K562 (cell line): ENCODE results near the gene YPEL1. TPM values are rescaled to one million over a fixed set of nuclear protein-coding genes. Genes with fewer than 3 reads are reported as not detected.

Source experiments
- CBX5 ChIP-seq: IDR thresholded peaks from 2 replicates; pipeline ENCODE4 v1.6.1; 2014; ENCODE audit warnings: low read depth, borderline replicate concordance
- CEBPB ChIP-seq: fragments of 450-650 bp; IDR thresholded peaks from 2 replicates; pipeline ENCODE4 v1.6.1; 2016; ENCODE audit warnings: missing genetic modification characterization, missing compliant biosample characterization
- EP300 ChIP-seq: IDR thresholded peaks from 2 replicates; pipeline ENCODE4 v1.6.1; 2012; ENCODE audit warnings: low read length, improper control_type of control experiment
- JUND ChIP-seq, 2 experiments: IDR thresholded peaks; 2 replicates in 1 of 2; 3 replicates in 1 of 2; pipeline ENCODE4 v1.6.1; 2011; ENCODE audit warnings: borderline replicate concordance in 2 of 2, low read depth in 2 of 2, low read length in 2 of 2, improper control_type of control experiment in 1 of 2, missing biosample characterization in 1 of 2, missing genetic modification characterization in 1 of 2, missing genetic modification reagents in 1 of 2
- MYC ChIP-seq, 2 experiments: fragments of 250-450 bp in 1 of 2; sonication (Bioruptor Pico) in 1 of 2; IDR thresholded peaks; 2 replicates each; pipeline versions ENCODE4 v1.5.1 to v1.6.1; 2012 to 2021; ENCODE audit warnings: low read depth in 2 of 2, borderline replicate concordance in 1 of 2, improper control_type of control experiment in 1 of 2, low read length in 1 of 2, mild to moderate bottlenecking in 1 of 2, moderate library complexity in 1 of 2
- RBBP5 ChIP-seq: fragments of 200-600 bp; sonication (generic); IDR thresholded peaks from 2 replicates; pipeline ENCODE4 v1.6.1; 2012; ENCODE audit warnings: borderline replicate concordance, mild to moderate bottlenecking, low read length, control low read depth, inconsistent platforms; ENCODE audit not compliant: insufficient read depth, poor library complexity, severe bottlenecking
- SNIP1 ChIP-seq: fragments of 450-650 bp; IDR thresholded peaks from 2 replicates; pipeline ENCODE4 v1.7.1; 2017; ENCODE audit warnings: low read depth, mild to moderate bottlenecking
- SPI1 ChIP-seq: IDR thresholded peaks from 2 replicates; pipeline ENCODE4 v1.6.1; 2011; ENCODE audit warnings: low read depth, low read length, control low read depth, borderline replicate concordance
- SREBF1 ChIP-seq: fragments of 150-350 bp; IDR thresholded peaks from 2 replicates; pipeline ENCODE4 v1.6.1; 2014; ENCODE audit warnings: antibody characterized with exemption, low read depth, low read length, borderline replicate concordance
- ZBTB8A ChIP-seq: fragments of 450-650 bp; IDR thresholded peaks from 2 replicates; pipeline ENCODE4 v1.6.1; 2018; ENCODE audit warnings: mild to moderate bottlenecking, moderate library complexity; ENCODE audit not compliant: partially characterized antibody
- ZNF134 ChIP-seq: fragments of 250-450 bp; sonication (Bioruptor Pico); conservative IDR thresholded peaks from 2 replicates; pipeline ENCODE4 v1.4.0; 2020
- ZNF140 ChIP-seq: fragments of 250-450 bp; sonication (Bioruptor Pico); IDR thresholded peaks from 2 replicates; pipeline ENCODE4 v1.8.0; 2021; ENCODE audit warnings: moderate library complexity, mild to moderate bottlenecking, inconsistent platforms
- ZNF76 ChIP-seq: fragments of 250-450 bp; sonication (Bioruptor Pico); IDR thresholded peaks from 2 replicates; pipeline ENCODE4 v1.4.0; 2020; ENCODE audit warnings: mild to moderate bottlenecking, moderate library complexity, borderline replicate concordance
- polyA plus RNA-seq, 8 experiments: library from polyadenylated mRNA; depleted of rRNA in 4 of 8; stranded (reverse) in 5 of 8; unstranded in 3 of 8; fragments of >200 nt; fragmentation: Nextera tagmentation in 2 of 8; fragmentation: Illumina TruSeq in 1 of 8; extraction: Ambion mirVana in 2 of 8; extraction: Trizol in 1 of 8; gene quantifications; 2 replicates each; pipeline versions ENCODE4 v1.2.1 to v1.2.3, GENCODE V29; 2011 to 2014; ENCODE audit warnings: inconsistent platforms in 1 of 8, missing spikeins in 1 of 8
- total RNA-seq, 7 experiments: library from RNA; depleted of rRNA in 6 of 7; stranded (reverse); fragments of >200 nt in 6 of 7; fragmentation: Illumina TruSeq in 2 of 7; extraction: Trizol in 2 of 7; gene quantifications; 2 replicates each; pipeline versions ENCODE4 v1.2.1 to v1.2.3, GENCODE V29; 2011 to 2021; ENCODE audit warnings: low replicate concordance in 1 of 7
- TF ChIP-seq, protein P1 (sequence below): sonication (generic); formaldehyde crosslinking; IDR thresholded peaks from 2 replicates; pipeline ENCODE4 v1.8.1; 2023; ENCODE audit warnings: mild to moderate bottlenecking, missing genetic modification reagents
- TF ChIP-seq, protein P2 (sequence below), 2 experiments: fragments of 150-350 bp in 1 of 2; IDR thresholded peaks; 2 replicates each; pipeline ENCODE4 v1.6.1; 2012 to 2016; ENCODE audit warnings: low read depth in 2 of 2, low read length in 2 of 2, mild to moderate bottlenecking in 1 of 2, moderate library complexity in 1 of 2
- TF ChIP-seq, protein P3 (sequence below): IDR thresholded peaks from 2 replicates; pipeline ENCODE4 v1.6.1; 2011; ENCODE audit not compliant: insufficient read length; ENCODE audit errors: extremely low read depth
- TF ChIP-seq, protein P4 (sequence below), 2 experiments: fragments of 450-650 bp; IDR thresholded peaks; 2 replicates each; pipeline ENCODE4 v1.6.1; 2016

YPEL1 gene
- total and polyA plus RNA-seq, 9 of the 15 experiments (the other 6 are each of a cell fraction or from before 2014, with no cell fraction given) = 0.07 to 2.2 (median 0.46) TPM

DNA sequence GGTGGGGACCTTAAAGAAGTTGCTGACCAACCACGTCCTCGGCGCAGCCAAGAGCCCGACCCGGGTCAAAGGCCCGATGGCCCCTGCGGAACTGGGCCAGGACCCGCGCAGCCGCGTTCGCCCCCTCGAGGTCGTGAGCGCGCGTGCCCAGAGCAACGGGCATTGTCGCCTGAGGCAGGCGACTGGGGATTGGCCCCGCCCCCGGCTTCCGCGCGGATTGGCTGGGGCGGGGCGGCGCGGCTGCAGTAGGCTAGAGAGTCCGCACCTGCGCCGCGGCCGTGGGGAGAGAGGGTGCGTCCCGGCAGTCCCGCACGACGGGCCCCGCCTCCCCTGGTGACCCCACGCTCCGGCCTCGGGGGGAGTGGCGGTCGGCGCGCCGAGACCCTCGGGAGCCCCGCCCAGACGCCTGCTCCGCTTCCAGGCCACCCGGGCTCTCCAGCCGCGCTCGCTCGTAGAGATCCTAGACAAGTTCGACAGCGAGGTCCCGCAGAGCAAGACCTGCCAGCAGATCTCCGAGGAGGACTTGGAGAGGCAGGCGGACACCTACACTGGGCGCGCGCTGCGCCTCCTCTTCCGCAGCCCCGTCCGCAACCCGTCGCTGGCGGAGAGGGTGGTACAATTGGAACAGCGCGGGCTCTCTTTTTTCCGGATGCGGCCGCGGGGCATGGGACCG lies 78.1 kb downstream of the YPEL1 start (continued):
- TF ChIP-seq, protein P1, sequence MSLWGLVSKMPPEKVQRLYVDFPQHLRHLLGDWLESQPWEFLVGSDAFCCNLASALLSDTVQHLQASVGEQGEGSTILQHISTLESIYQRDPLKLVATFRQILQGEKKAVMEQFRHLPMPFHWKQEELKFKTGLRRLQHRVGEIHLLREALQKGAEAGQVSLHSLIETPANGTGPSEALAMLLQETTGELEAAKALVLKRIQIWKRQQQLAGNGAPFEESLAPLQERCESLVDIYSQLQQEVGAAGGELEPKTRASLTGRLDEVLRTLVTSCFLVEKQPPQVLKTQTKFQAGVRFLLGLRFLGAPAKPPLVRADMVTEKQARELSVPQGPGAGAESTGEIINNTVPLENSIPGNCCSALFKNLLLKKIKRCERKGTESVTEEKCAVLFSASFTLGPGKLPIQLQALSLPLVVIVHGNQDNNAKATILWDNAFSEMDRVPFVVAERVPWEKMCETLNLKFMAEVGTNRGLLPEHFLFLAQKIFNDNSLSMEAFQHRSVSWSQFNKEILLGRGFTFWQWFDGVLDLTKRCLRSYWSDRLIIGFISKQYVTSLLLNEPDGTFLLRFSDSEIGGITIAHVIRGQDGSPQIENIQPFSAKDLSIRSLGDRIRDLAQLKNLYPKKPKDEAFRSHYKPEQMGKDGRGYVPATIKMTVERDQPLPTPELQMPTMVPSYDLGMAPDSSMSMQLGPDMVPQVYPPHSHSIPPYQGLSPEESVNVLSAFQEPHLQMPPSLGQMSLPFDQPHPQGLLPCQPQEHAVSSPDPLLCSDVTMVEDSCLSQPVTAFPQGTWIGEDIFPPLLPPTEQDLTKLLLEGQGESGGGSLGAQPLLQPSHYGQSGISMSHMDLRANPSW (CRISPR knock-in tag) = peak; percentile 96; the same call in 1 of the 2 replicates
- TF ChIP-seq SNIP1 (no peak), SREBF1 (0 out of 2 replicates have a peak, but pooled peaks have one; percentile 62), ZNF140 (CRISPR knock-in tag) (no peak), SPI1 (peak; percentile 73; the same call in 1 of the 2 replicates), ZNF76 (CRISPR knock-in tag) (no peak), CEBPB (tag) (no peak), CBX5 (no peak), MYC (IDR thresholded peaks at IDR 0.05; ENCODE audit: low read depth, low read length) (peak; percentile 93), MYC (CRISPR knock-in tag; IDR thresholded peaks at IDR 0.05; ENCODE audit: borderline replicate concordance, low read depth) (no peak), EP300 (peak; percentile 19; the same call in 1 of the 2 replicates), ZBTB8A (no peak), RBBP5 (no peak), ZNF134 (CRISPR knock-in tag) (no peak), JUND (IDR thresholded peaks at IDR 0.05; ENCODE audit: borderline replicate concordance, low read depth, low read length) (peak; percentile 64; the same call in 1 of the 2 replicates), JUND (tag; IDR thresholded peaks at IDR 0.05; ENCODE audit: borderline replicate concordance, low read depth, low read length) (no peak)
- TF ChIP-seq, protein P2, sequence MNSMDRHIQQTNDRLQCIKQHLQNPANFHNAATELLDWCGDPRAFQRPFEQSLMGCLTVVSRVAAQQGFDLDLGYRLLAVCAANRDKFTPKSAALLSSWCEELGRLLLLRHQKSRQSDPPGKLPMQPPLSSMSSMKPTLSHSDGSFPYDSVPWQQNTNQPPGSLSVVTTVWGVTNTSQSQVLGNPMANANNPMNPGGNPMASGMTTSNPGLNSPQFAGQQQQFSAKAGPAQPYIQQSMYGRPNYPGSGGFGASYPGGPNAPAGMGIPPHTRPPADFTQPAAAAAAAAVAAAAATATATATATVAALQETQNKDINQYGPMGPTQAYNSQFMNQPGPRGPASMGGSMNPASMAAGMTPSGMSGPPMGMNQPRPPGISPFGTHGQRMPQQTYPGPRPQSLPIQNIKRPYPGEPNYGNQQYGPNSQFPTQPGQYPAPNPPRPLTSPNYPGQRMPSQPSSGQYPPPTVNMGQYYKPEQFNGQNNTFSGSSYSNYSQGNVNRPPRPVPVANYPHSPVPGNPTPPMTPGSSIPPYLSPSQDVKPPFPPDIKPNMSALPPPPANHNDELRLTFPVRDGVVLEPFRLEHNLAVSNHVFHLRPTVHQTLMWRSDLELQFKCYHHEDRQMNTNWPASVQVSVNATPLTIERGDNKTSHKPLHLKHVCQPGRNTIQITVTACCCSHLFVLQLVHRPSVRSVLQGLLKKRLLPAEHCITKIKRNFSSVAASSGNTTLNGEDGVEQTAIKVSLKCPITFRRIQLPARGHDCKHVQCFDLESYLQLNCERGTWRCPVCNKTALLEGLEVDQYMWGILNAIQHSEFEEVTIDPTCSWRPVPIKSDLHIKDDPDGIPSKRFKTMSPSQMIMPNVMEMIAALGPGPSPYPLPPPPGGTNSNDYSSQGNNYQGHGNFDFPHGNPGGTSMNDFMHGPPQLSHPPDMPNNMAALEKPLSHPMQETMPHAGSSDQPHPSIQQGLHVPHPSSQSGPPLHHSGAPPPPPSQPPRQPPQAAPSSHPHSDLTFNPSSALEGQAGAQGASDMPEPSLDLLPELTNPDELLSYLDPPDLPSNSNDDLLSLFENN (IDR thresholded peaks at IDR 0.05; ENCODE audit: low read depth in 2 of 2, low read length in 2 of 2) = peak; percentile 49 to 83; a peak in 2 of 4 replicates
- TF ChIP-seq, protein P3, sequence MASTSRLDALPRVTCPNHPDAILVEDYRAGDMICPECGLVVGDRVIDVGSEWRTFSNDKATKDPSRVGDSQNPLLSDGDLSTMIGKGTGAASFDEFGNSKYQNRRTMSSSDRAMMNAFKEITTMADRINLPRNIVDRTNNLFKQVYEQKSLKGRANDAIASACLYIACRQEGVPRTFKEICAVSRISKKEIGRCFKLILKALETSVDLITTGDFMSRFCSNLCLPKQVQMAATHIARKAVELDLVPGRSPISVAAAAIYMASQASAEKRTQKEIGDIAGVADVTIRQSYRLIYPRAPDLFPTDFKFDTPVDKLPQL = no peak
- TF ChIP-seq, protein P4, sequence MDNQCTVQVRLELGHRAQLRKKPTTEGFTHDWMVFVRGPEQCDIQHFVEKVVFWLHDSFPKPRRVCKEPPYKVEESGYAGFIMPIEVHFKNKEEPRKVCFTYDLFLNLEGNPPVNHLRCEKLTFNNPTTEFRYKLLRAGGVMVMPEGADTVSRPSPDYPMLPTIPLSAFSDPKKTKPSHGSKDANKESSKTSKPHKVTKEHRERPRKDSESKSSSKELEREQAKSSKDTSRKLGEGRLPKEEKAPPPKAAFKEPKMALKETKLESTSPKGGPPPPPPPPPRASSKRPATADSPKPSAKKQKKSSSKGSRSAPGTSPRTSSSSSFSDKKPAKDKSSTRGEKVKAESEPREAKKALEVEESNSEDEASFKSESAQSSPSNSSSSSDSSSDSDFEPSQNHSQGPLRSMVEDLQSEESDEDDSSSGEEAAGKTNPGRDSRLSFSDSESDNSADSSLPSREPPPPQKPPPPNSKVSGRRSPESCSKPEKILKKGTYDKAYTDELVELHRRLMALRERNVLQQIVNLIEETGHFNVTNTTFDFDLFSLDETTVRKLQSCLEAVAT (IDR thresholded peaks at IDR 0.05) = no peak
